ENCODE results near the gene SLC8A1. TPM values are rescaled to one million over a fixed set of nuclear protein-coding genes. Genes with fewer than 3 reads are reported as not detected.

The SLC8A1 gene
- total RNA-seq, 6 donors from 2014 or later: 21.8 to 58.6 (median 25.3) TPM

- Histone ChIP-seq H3K27me3 (no peaks in the 10 kb centered on the region), H3K4me3 (no peak overlapping the region), H3K9me3 (no peaks in the 10 kb centered on the region), H3K36me3 (no peaks in the 10 kb centered on the region), H3K4me1 (peaks cover 0 to 17% (median 5%) of the 10 kb centered on the region in 4 donors), H3K27ac (peak overlapping the region; percentile 6 to 69 (median 44))
- DNase-seq (peak in 1 of 2 donors; percentile 65), ATAC-seq (ENCODE audit: low FRiP score in 2 of 2) (peak; percentile 70 to 72)
- 66 to 90% methylated on average over 5 of the region's 5 CpGs for WGBS, 2 donors
- no peak for TF ChIP-seq EP300 (IDR thresholded peaks at IDR 0.05)
- TF ChIP-seq POLR2AphosphoS5 (IDR thresholded peaks at IDR 0.05): peak in 1 of 2 donors; percentile 18
- TF ChIP-seq POLR2A (IDR thresholded peaks at IDR 0.05): peak in 1 of 4 donors; percentile 47
- TF ChIP-seq CTCF (IDR thresholded peaks at IDR 0.05): no peak
Observed at GRCh38 chr2:40455661-40456060, 3.8 kb upstream of the SLC8A1 start.

DNA sequence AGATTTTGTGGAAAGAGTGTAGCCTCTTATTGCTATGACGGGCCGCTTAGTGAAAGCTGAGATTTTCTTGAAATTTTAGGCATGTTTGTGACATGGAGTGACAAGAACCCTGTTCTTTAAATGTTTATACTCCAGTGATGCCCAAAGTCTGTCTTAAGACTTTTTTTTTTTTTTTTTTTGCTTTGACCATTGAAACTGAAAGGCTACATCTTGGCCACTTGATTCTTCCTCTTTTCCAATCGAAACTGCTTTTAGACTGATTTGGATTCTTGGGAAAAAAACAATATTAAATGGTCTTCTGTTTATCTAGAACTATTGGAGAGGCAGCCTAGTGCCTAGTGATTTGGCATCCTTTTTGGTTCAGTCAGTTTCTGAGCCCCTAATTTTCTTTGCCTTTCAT lies 2.4 kb upstream of the SLC8A1 start:
- no peaks in the 10 kb centered on the region for H3K9me3 ChIP-seq
- H3K27ac ChIP-seq: peak overlapping the region in 1 of 4 donors; percentile 39
- H3K4me1 ChIP-seq: peaks cover 0 to 17% (median 6%) of the 10 kb centered on the region in 4 donors
- WGBS, 2 donors: 85 to 88% methylated on average over 3 of the region's 3 CpGs
- no peaks in the 10 kb centered on the region for H3K36me3 ChIP-seq
- H3K27me3 ChIP-seq: no peaks in the 10 kb centered on the region
- no peak for ATAC-seq (ENCODE audit: low FRiP score in 2 of 2)
- TF ChIP-seq EP300 (IDR thresholded peaks at IDR 0.05) (no peak), CTCF (IDR thresholded peaks at IDR 0.05) (no peak), POLR2AphosphoS5 (IDR thresholded peaks at IDR 0.05) (no peak), POLR2A (IDR thresholded peaks at IDR 0.05) (no peak)
- no peak for DNase-seq
- H3K4me3 ChIP-seq: no peak overlapping the region

- Histone ChIP-seq H3K9me3 (no peaks in the 10 kb centered on the region), H3K36me3 (no peaks in the 10 kb centered on the region), H3K4me1 (peaks cover 0 to 17% (median 6%) of the 10 kb centered on the region in 4 donors), H3K4me3 (peak overlapping the region in 3 of 4 donors; percentile 39 to 61 (median 58)), H3K27me3 (no peaks in the 10 kb centered on the region), H3K27ac (peak overlapping the region in 1 of 4 donors; percentile 82)
- DNase-seq: no peak
- no peak for ATAC-seq (ENCODE audit: low FRiP score in 2 of 2)
- no peak for TF ChIP-seq CTCF (IDR thresholded peaks at IDR 0.05)
- TF ChIP-seq EP300 (IDR thresholded peaks at IDR 0.05): no peak
- TF ChIP-seq POLR2AphosphoS5 (IDR thresholded peaks at IDR 0.05): no peak
- TF ChIP-seq POLR2A (IDR thresholded peaks at IDR 0.05): no peak
- WGBS, 2 donors: 82 to 83% methylated on average over 8 of the region's 8 CpGs
Observed at GRCh38 chr2:40452786-40453185, 896 bp upstream of the SLC8A1 start.

- H3K9me3 ChIP-seq: no peaks in the 10 kb centered on the region
- H3K4me3 ChIP-seq: peak overlapping the region; percentile 27 to 61 (median 48)
- peak overlapping the region; percentile 24 to 82 (median 76) for H3K27ac ChIP-seq
- TF ChIP-seq POLR2AphosphoS5 (IDR thresholded peaks at IDR 0.05) (peak in 1 of 2 donors; percentile 30), POLR2A (IDR thresholded peaks at IDR 0.05) (peak in 2 of 4 donors; percentile 29 to 51), CTCF (IDR thresholded peaks at IDR 0.05) (no peak), EP300 (IDR thresholded peaks at IDR 0.05) (no peak)
- peak; percentile 70 to 79 for ATAC-seq (ENCODE audit: low FRiP score in 2 of 2)
- 2 to 6% methylated on average over 18 of the region's 18 CpGs for WGBS, 2 donors
- no peaks in the 10 kb centered on the region for H3K36me3 ChIP-seq
- no peak for DNase-seq
- no peaks in the 10 kb centered on the region for H3K27me3 ChIP-seq
- H3K4me1 ChIP-seq: peaks cover 0 to 17% (median 6%) of the 10 kb centered on the region in 4 donors
Observed at GRCh38 chr2:40450796-40451430, 977 bp downstream of the SLC8A1 start.

Measured in upper lobe of left lung (tissue), 6 donors.